Peyer's patch (tissue), 4 donors: ENCODE measurements around the gene ZFHX3. TPM values are rescaled to one million over a fixed set of nuclear protein-coding genes. Genes with fewer than 3 reads are reported as not detected.

Experiments used
- DNase-seq, 3 donors: peaks; one replicate each; pipeline ENCODE4 v3.0.0-alpha.2; 2017 to 2019
- H3K27ac ChIP-seq, 4 donors: fragments of 200-600 bp; sonication (generic); one replicate each; pipeline ENCODE4 v1.5.1; 2016 to 2019
- H3K27me3 ChIP-seq, 2 donors: fragments of 200-600 bp; sonication (generic); one replicate each; pipeline ENCODE4 v1.5.1; 2019
- H3K36me3 ChIP-seq, 3 donors: fragments of 200-600 bp; sonication (generic); one replicate each; pipeline ENCODE4 v1.5.1; 2016 to 2019
- H3K4me1 ChIP-seq, 4 donors: fragments of 200-600 bp; sonication (generic); one replicate each; pipeline ENCODE4 v1.5.1; 2016 to 2019
- H3K4me3 ChIP-seq, 4 donors: fragments of 200-600 bp; sonication (generic); 1 replicate in 3 of 4; 2 replicates in 1 of 4; pipeline ENCODE4 v1.5.1; 2016 to 2019; ENCODE audit warnings: mild to moderate bottlenecking in 1 of 4
- H3K9me3 ChIP-seq, 4 donors: fragments of 200-600 bp; sonication (generic); one replicate each; pipeline ENCODE4 v1.5.1; 2016 to 2019; ENCODE audit warnings: mild to moderate bottlenecking in 1 of 4
- POLR2A ChIP-seq, 2 donors: fragments of 450-650 bp; IDR thresholded peaks; one replicate each; pipeline ENCODE4 v1.5.1; 2017; ENCODE audit warnings: antibody characterized with exemption in 2 of 2, mild to moderate bottlenecking in 2 of 2, moderate library complexity in 2 of 2
- total RNA-seq, 4 donors: library from RNA; depleted of rRNA; stranded (reverse); fragments of >200 nt; gene quantifications; one replicate each; pipeline ENCODE4 v1.1.0, GENCODE V29; 2016
- TF ChIP-seq, protein P1 (sequence below), 6 experiments: fragments of 450-650 bp in 4 of 6; fragments of 200-600 bp in 2 of 6; sonication (generic) in 1 of 6; IDR thresholded peaks; one replicate each; pipeline ENCODE4 v1.5.1; 2017 to 2019; ENCODE audit warnings: antibody characterized with exemption in 6 of 6, mild to moderate bottlenecking in 3 of 6, moderate library complexity in 1 of 6

ZFHX3 gene
- total RNA-seq, 4 donors from 2014 or later, result 6.3 to 39.6 (median 14.6) TPM

GRCh38 chr16:72879846-72880245, 168.1 kb downstream of the ZFHX3 start:
- H3K4me1 ChIP-seq, result peaks cover 0 to 18% (median 0%) of the 10 kb centered on the region in 4 donors
- H3K4me3 ChIP-seq, result no peak overlapping the region
- no peaks in the 10 kb centered on the region for H3K9me3 ChIP-seq
- DNase-seq, result no peak
- TF ChIP-seq POLR2A (IDR thresholded peaks at IDR 0.05), result no peak
- TF ChIP-seq, protein P1, sequence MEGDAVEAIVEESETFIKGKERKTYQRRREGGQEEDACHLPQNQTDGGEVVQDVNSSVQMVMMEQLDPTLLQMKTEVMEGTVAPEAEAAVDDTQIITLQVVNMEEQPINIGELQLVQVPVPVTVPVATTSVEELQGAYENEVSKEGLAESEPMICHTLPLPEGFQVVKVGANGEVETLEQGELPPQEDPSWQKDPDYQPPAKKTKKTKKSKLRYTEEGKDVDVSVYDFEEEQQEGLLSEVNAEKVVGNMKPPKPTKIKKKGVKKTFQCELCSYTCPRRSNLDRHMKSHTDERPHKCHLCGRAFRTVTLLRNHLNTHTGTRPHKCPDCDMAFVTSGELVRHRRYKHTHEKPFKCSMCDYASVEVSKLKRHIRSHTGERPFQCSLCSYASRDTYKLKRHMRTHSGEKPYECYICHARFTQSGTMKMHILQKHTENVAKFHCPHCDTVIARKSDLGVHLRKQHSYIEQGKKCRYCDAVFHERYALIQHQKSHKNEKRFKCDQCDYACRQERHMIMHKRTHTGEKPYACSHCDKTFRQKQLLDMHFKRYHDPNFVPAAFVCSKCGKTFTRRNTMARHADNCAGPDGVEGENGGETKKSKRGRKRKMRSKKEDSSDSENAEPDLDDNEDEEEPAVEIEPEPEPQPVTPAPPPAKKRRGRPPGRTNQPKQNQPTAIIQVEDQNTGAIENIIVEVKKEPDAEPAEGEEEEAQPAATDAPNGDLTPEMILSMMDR (IDR thresholded peaks at IDR 0.05), result no peak
- H3K27me3 ChIP-seq, result no peaks in the 10 kb centered on the region
- H3K27ac ChIP-seq, result no peak overlapping the region
- peaks cover 0 to 4% (median 0%) of the 10 kb centered on the region in 3 donors for H3K36me3 ChIP-seq

DNA sequence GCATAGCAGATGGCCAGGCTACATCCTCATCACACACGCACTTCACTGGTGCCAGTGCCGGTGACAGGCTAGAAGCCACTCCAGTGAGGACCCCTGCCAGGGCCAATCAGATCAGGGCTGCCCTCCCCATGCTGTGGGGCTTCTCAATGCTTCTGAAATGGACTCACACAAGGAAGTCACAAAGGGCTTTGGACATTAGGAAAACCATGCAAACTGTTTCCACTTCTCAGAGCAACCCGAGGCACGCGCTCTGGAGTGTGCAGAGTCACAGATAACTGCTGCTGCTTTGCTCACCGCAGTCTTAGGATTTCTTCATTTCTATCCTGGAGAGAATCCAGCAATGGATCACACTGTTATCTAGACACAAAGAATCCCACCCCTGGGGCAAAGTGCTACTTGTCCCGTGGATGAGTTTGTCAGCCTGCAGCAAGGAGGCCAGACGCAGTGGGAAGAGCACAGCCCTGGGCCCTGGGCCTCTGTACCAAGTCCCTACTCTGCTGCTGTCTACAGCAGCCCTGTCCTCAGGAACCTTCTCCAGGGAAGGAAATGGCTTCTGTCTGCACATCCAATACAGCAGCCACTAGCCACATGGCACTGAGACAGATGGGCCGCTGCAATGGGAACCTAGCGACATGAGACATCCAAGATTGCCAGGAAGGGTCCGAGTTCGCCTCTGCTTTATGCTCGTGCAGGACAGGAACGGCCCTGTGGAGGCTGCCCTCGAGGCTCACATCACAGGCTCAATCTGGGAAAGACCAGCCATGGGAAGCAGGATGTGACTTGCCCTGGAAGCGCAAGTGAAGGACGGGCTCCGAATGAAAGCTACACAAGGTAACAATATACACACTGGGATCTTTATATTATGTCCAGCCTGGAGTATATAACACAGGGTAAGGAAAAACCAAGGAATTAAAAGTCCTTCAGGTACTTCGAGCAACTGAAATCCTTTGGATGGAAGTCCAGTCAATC, 169.3 kb downstream of the ZFHX3 start:
- no peak for DNase-seq
- TF ChIP-seq, protein P1 (IDR thresholded peaks at IDR 0.05), result no peak
- TF ChIP-seq POLR2A (IDR thresholded peaks at IDR 0.05), result no peak
- Histone ChIP-seq H3K9me3 (no peaks in the 10 kb centered on the region), H3K4me1 (peaks cover 0 to 18% (median 0%) of the 10 kb centered on the region in 4 donors), H3K36me3 (no peaks in the 10 kb centered on the region), H3K27ac (peak overlapping the region in 1 of 4 donors; percentile 48), H3K27me3 (no peaks in the 10 kb centered on the region), H3K4me3 (no peak overlapping the region)

DNA sequence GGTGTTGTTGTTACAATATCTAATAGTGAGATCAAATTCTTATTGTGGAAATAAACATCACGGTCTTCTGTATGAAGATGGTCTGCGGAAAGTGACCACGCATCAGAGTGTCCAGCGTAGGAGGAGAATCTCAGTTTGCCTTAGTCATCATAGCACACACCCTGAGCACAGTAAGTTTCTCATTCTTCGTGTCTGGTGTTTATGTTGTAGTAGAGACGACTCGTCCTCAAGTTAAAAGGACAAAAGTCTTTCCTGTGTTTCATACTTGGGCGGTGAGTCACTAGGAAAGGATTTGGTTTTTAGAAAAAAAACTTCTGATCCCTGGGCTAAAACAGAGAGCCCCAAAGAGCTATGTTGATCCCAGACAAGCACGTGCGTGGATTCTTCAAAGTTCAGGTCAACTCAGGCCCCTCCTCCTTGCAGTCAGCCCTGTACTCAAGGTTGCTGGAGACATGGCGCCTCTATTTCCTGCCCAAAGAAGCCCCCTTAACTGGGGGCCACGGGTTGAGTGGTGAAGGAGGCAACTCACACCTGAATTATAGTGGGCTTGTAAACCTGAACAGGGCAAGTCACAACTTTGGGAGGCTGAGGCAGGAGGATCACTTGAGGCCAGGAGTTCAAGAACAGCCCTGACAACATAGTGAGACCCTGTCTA, 170.4 kb downstream of the ZFHX3 start:
- no peaks in the 10 kb centered on the region for H3K36me3 ChIP-seq
- TF ChIP-seq POLR2A (IDR thresholded peaks at IDR 0.05), result no peak
- TF ChIP-seq, protein P1 (IDR thresholded peaks at IDR 0.05), result no peak
- peak overlapping the region in 3 of 4 donors; percentile 44 to 48 (median 48) for H3K27ac ChIP-seq
- peaks cover 0 to 18% (median 0%) of the 10 kb centered on the region in 4 donors for H3K4me1 ChIP-seq
- no peaks in the 10 kb centered on the region for H3K9me3 ChIP-seq
- no peak for DNase-seq
- no peaks in the 10 kb centered on the region for H3K27me3 ChIP-seq
- H3K4me3 ChIP-seq, result no peak overlapping the region

DNA sequence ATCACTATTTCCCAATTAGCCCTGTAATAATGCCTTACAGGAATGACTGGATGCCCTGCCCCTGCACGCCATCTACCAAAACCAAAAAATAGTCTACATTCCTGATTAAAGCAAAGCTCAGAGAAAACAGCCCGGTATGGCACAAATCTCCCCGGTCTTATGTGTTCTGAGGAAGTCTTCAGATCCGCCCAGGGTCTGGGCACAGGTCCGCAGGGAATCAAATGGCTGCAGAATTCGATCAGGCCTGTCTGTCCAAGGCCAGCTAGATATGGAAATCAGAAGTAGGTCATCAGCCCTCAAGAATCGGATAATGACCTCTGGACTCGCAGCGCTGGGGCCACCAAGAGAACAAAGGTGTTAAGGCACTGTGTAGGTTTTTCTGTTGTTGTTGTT, 171.0 kb downstream of the ZFHX3 start:
- Histone ChIP-seq H3K4me3 (no peak overlapping the region), H3K36me3 (no peaks in the 10 kb centered on the region), H3K27ac (peak overlapping the region in 3 of 4 donors; percentile 44 to 48 (median 48)), H3K4me1 (peaks cover 0 to 18% (median 0%) of the 10 kb centered on the region in 4 donors), H3K27me3 (no peaks in the 10 kb centered on the region), H3K9me3 (no peaks in the 10 kb centered on the region)
- TF ChIP-seq POLR2A (IDR thresholded peaks at IDR 0.05), result no peak
- TF ChIP-seq, protein P1 (IDR thresholded peaks at IDR 0.05), result no peak
- DNase-seq, result no peak

DNA sequence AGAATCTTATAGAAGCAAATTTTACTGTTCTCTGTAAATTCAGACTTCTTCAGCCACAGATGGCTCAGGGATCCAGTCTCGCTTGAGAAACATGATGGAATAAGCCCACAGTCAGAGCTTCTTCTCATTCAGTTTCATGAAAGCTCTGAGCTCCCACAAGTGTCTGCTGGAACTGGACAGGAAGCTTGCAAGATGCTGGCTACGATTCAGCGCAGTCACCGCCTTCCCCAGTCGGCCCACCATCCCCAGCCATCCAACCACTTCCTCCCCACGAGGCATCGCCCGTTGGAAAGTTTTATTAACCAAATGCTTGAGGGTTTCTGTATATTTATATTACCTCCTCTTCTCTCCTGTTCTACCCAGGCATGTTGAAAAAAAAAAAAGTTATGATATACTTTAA, 171.7 kb downstream of the ZFHX3 start:
- TF ChIP-seq, protein P1 (IDR thresholded peaks at IDR 0.05), result no peak
- TF ChIP-seq POLR2A (IDR thresholded peaks at IDR 0.05), result no peak
- Histone ChIP-seq H3K4me1 (peaks cover 0 to 18% (median 0%) of the 10 kb centered on the region in 4 donors), H3K4me3 (no peak overlapping the region), H3K27me3 (no peaks in the 10 kb centered on the region), H3K27ac (peak overlapping the region in 2 of 4 donors; percentile 5 to 48), H3K9me3 (no peaks in the 10 kb centered on the region), H3K36me3 (no peaks in the 10 kb centered on the region)
- DNase-seq, result peak in 1 of 3 donors; percentile 60
